HEK293T (cell line): Measurements from ENCODE around the gene CTSW.

Source experiments
- ARNT ChIP-seq: fragments of 450-650 bp; IDR thresholded peaks from 2 replicates; pipeline ENCODE4 v1.6.1; 2017; ENCODE audit warnings: mild to moderate bottlenecking
- BHLHE40 ChIP-seq: fragments of 450-650 bp; IDR thresholded peaks from 2 replicates; pipeline ENCODE4 v1.6.1; 2016; ENCODE audit warnings: mild to moderate bottlenecking, moderate library complexity, borderline replicate concordance
- ELF4 ChIP-seq: fragments of 450-650 bp; IDR thresholded peaks from 2 replicates; pipeline ENCODE4 v1.6.1; 2017; ENCODE audit warnings: antibody characterized with exemption
- FOXA1 ChIP-seq: fragments of 450-650 bp; IDR thresholded peaks from 2 replicates; pipeline ENCODE4 v1.6.1; 2016; ENCODE audit warnings: mild to moderate bottlenecking
- FOXK2 ChIP-seq: fragments of 450-650 bp; IDR thresholded peaks from 2 replicates; pipeline ENCODE4 v1.6.1; 2016; ENCODE audit warnings: mild to moderate bottlenecking
- FOXM1 ChIP-seq: fragments of 450-650 bp; IDR thresholded peaks from 2 replicates; pipeline ENCODE4 v1.6.1; 2017; ENCODE audit warnings: mild to moderate bottlenecking, borderline replicate concordance
- HDGF ChIP-seq: fragments of 450-650 bp; IDR thresholded peaks from 2 replicates; pipeline ENCODE4 v1.6.1; 2017; ENCODE audit warnings: antibody characterized with exemption, borderline replicate concordance
- NFRKB ChIP-seq: fragments of 450-650 bp; IDR thresholded peaks from 2 replicates; pipeline ENCODE4 v1.6.1; 2016; ENCODE audit warnings: mild to moderate bottlenecking, moderate library complexity
- SP1 ChIP-seq: fragments of 450-650 bp; IDR thresholded peaks from 2 replicates; pipeline ENCODE4 v1.6.1; 2017
- SUZ12 ChIP-seq: fragments of 450-650 bp; IDR thresholded peaks from 2 replicates; pipeline ENCODE4 v1.6.1; 2016; ENCODE audit warnings: mild to moderate bottlenecking
- TARDBP ChIP-seq: fragments of 450-650 bp; IDR thresholded peaks from 2 replicates; pipeline ENCODE4 v1.6.1; 2016
- ZNF384 ChIP-seq: fragments of 450-650 bp; IDR thresholded peaks from 2 replicates; pipeline ENCODE4 v1.6.1; 2016

GRCh38 chr11:65894034-65894591 is 14.5 kb downstream of the CTSW start:
- TF ChIP-seq TARDBP (no peak), FOXK2 (no peak), BHLHE40 (no peak), HDGF (no peak), ZNF384 (no peak), FOXA1 (no peak), ELF4 (no peak), NFRKB (no peak), FOXM1 (no peak), SUZ12 (no peak), SP1 (no peak), ARNT (no peak)
